ENCODE results near the gene DHRS2. TPM values are rescaled to one million over a fixed set of nuclear protein-coding genes. Genes with fewer than 3 reads are reported as not detected.

DHRS2 gene
- total and polyA plus RNA-seq, 2 of the 13 experiments (the other 11 are each of a cell fraction or from before 2014, with no cell fraction given) = 1,621 to 3,021 TPM

- TF ChIP-seq HMGA1 (CRISPR knock-in tag; conservative IDR thresholded peaks at IDR 0.05) (no peak), ZSCAN31 (CRISPR knock-in tag; IDR thresholded peaks at IDR 0.05; ENCODE audit: low read depth) (0 out of 2 replicates have a peak, but pooled peaks have one; percentile 26), CEBPB (IDR thresholded peaks at IDR 0.05; ENCODE audit: borderline replicate concordance, low read depth, low read length) (no peak), ZNF530 (CRISPR knock-in tag; IDR thresholded peaks at IDR 0.05; ENCODE audit: low read depth) (no peak), ZIK1 (CRISPR knock-in tag; IDR thresholded peaks at IDR 0.05; ENCODE audit: borderline replicate concordance, low read depth) (no peak; the same call in 1 of the 2 replicates), HNRNPH1 (optimal IDR thresholded peaks at IDR 0.05; ENCODE audit: low read depth, low read length) (no peak), MED8 (CRISPR knock-in tag; IDR thresholded peaks at IDR 0.05; ENCODE audit: insufficient replicate concordance) (no peak), MNT (IDR thresholded peaks at IDR 0.05) (no peak), RBFOX2 (IDR thresholded peaks at IDR 0.05; ENCODE audit: low read depth, low read length) (no peak), MLLT10 (CRISPR knock-in tag; IDR thresholded peaks at IDR 0.05) (no peak), THYN1 (CRISPR knock-in tag; IDR thresholded peaks at IDR 0.05; ENCODE audit: borderline replicate concordance, low read depth) (0 out of 2 replicates have a peak, but pooled peaks have one; percentile 17), SCMH1 (CRISPR knock-in tag; IDR thresholded peaks at IDR 0.05; ENCODE audit: borderline replicate concordance) (no peak), HOXA5 (CRISPR knock-in tag; IDR thresholded peaks at IDR 0.05) (peak; percentile 69; the same call in 1 of the 2 replicates), GATAD1 (CRISPR knock-in tag; IDR thresholded peaks at IDR 0.05) (peak; percentile 56), ARID2 (CRISPR knock-in tag; IDR thresholded peaks at IDR 0.05; ENCODE audit: borderline replicate concordance) (peak; percentile 90; the same call in 1 of the 2 replicates), ZFAT (CRISPR knock-in tag; conservative IDR thresholded peaks at IDR 0.05) (no peak), ZNF546 (CRISPR knock-in tag; conservative IDR thresholded peaks at IDR 0.05) (no peak), ATM (IDR thresholded peaks at IDR 0.05; ENCODE audit: borderline replicate concordance) (no peak), ZNF510 (CRISPR knock-in tag; IDR thresholded peaks at IDR 0.05; ENCODE audit: low read depth) (no peak), MXI1 (IDR thresholded peaks at IDR 0.05; ENCODE audit: borderline replicate concordance, low read depth, low read length) (peak; percentile 68; the same call in 1 of the 3 replicates), ZFP36 (IDR thresholded peaks at IDR 0.05; ENCODE audit: borderline replicate concordance, low read depth, low read length, partially characterized antibody) (peak; percentile 2), NFIC (IDR thresholded peaks at IDR 0.05; ENCODE audit: low read length) (no peak)
- TF ChIP-seq, protein P1, sequence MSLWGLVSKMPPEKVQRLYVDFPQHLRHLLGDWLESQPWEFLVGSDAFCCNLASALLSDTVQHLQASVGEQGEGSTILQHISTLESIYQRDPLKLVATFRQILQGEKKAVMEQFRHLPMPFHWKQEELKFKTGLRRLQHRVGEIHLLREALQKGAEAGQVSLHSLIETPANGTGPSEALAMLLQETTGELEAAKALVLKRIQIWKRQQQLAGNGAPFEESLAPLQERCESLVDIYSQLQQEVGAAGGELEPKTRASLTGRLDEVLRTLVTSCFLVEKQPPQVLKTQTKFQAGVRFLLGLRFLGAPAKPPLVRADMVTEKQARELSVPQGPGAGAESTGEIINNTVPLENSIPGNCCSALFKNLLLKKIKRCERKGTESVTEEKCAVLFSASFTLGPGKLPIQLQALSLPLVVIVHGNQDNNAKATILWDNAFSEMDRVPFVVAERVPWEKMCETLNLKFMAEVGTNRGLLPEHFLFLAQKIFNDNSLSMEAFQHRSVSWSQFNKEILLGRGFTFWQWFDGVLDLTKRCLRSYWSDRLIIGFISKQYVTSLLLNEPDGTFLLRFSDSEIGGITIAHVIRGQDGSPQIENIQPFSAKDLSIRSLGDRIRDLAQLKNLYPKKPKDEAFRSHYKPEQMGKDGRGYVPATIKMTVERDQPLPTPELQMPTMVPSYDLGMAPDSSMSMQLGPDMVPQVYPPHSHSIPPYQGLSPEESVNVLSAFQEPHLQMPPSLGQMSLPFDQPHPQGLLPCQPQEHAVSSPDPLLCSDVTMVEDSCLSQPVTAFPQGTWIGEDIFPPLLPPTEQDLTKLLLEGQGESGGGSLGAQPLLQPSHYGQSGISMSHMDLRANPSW (CRISPR knock-in tag; IDR thresholded peaks at IDR 0.05; ENCODE audit: borderline replicate concordance) = no peak; the same call in 1 of the 2 replicates
- TF ChIP-seq, protein P2, sequence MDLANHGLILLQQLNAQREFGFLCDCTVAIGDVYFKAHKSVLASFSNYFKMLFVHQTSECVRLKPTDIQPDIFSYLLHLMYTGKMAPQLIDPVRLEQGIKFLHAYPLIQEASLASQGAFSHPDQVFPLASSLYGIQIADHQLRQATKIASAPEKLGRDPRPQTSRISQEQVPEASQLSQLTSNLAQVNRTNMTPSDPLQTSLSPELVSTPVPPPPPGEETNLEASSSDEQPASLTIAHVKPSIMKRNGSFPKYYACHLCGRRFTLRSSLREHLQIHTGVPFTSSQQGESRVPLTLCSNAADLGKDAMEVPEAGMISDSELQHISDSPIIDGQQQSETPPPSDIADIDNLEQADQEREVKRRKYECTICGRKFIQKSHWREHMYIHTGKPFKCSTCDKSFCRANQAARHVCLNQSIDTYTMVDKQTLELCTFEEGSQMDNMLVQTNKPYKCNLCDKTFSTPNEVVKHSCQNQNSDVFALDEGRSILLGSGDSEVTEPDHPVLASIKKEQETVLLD (CRISPR knock-in tag; IDR thresholded peaks at IDR 0.05; ENCODE audit: low read depth) = no peak
Measured at GRCh38 chr14:23602181-23603095, 33.7 kb upstream of the DHRS2 start (continued).

All from HepG2 (cell line).